Parathyroid adenoma (tissue), 2 donors: Measurements from ENCODE around the gene ADAMTS19.

Experiments
- H2AFZ ChIP-seq: fragments of 300-600 bp; sonication (generic); one replicate; pipeline ENCODE4 v1.7.0; 2017; ENCODE audit warnings: antibody characterized with exemption, mild to moderate bottlenecking
- H3K27ac ChIP-seq: fragments of 300-600 bp; sonication (generic); one replicate; pipeline ENCODE4 v1.7.0; 2017
- H3K27me3 ChIP-seq: fragments of 300-600 bp; sonication (generic); one replicate; pipeline ENCODE4 v1.7.0; 2017; ENCODE audit warnings: low read length; ENCODE audit not compliant: control insufficient read depth, insufficient read depth
- H3K36me3 ChIP-seq: fragments of 300-600 bp; sonication (generic); one replicate; pipeline ENCODE4 v1.7.0; 2017; ENCODE audit warnings: low read length; ENCODE audit not compliant: control insufficient read depth, insufficient read depth
- H3K4me1 ChIP-seq: fragments of 300-600 bp; sonication (generic); one replicate; pipeline ENCODE4 v1.7.0; 2017; ENCODE audit warnings: control low read depth
- H3K4me2 ChIP-seq: fragments of 300-600 bp; sonication (generic); one replicate; pipeline ENCODE4 v1.7.0; 2017; ENCODE audit warnings: low read length
- H3K4me3 ChIP-seq: fragments of 300-600 bp; sonication (generic); one replicate; pipeline ENCODE4 v1.7.0; 2017; ENCODE audit warnings: low read depth, low read length
- H3K79me2 ChIP-seq: fragments of 300-600 bp; sonication (generic); one replicate; pipeline ENCODE4 v1.7.0; 2017; ENCODE audit warnings: control low read depth
- H3K9ac ChIP-seq: fragments of 300-600 bp; sonication (generic); one replicate; pipeline ENCODE4 v1.7.0; 2017; ENCODE audit warnings: mild to moderate bottlenecking
- H3K9me3 ChIP-seq: fragments of 300-600 bp; sonication (generic); one replicate; pipeline ENCODE4 v1.7.0; 2017; ENCODE audit warnings: low read length; ENCODE audit not compliant: control insufficient read depth
- TF ChIP-seq, protein P1 (sequence below): fragments of 300-600 bp; sonication (generic); IDR thresholded peaks from one replicate; pipeline ENCODE4 v1.7.0; 2017; ENCODE audit warnings: antibody characterized with exemption, mild to moderate bottlenecking
- donor health status: primary hyperparathyroidism.

The ADAMTS19 gene

DNA sequence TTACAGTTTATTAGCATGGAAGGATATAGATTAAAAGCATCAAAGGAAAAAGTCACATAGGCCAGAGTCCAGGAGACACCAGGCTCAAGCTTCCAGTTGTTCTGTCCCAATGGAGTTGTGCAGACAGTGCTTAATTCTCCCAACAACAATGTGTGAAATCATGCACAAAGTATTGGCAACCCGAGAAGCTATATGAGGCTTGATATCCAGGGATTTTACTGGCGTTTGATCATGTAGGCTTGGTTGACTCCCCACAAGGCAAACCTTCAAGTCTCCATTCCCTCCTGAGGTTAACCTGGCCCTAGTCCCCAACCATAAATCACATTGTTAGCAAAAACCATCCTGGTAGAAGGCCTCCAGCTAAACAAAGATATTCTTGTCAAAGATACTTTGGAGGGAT lies 141.5 kb downstream of the ADAMTS19 start:
- H2AFZ ChIP-seq: no peak overlapping the region
- H3K79me2 ChIP-seq: no peaks in the 10 kb centered on the region
- H3K4me1 ChIP-seq: no peaks in the 10 kb centered on the region
- H3K9me3 ChIP-seq: no peaks in the 10 kb centered on the region
- no peak overlapping the region for H3K27ac ChIP-seq
- TF ChIP-seq, protein P1, sequence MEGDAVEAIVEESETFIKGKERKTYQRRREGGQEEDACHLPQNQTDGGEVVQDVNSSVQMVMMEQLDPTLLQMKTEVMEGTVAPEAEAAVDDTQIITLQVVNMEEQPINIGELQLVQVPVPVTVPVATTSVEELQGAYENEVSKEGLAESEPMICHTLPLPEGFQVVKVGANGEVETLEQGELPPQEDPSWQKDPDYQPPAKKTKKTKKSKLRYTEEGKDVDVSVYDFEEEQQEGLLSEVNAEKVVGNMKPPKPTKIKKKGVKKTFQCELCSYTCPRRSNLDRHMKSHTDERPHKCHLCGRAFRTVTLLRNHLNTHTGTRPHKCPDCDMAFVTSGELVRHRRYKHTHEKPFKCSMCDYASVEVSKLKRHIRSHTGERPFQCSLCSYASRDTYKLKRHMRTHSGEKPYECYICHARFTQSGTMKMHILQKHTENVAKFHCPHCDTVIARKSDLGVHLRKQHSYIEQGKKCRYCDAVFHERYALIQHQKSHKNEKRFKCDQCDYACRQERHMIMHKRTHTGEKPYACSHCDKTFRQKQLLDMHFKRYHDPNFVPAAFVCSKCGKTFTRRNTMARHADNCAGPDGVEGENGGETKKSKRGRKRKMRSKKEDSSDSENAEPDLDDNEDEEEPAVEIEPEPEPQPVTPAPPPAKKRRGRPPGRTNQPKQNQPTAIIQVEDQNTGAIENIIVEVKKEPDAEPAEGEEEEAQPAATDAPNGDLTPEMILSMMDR: no peak
- no peak overlapping the region for H3K9ac ChIP-seq
- H3K27me3 ChIP-seq: no peaks in the 10 kb centered on the region
- H3K36me3 ChIP-seq: no peaks in the 10 kb centered on the region
- H3K4me2 ChIP-seq: no peak overlapping the region
- H3K4me3 ChIP-seq: no peak overlapping the region

DNA sequence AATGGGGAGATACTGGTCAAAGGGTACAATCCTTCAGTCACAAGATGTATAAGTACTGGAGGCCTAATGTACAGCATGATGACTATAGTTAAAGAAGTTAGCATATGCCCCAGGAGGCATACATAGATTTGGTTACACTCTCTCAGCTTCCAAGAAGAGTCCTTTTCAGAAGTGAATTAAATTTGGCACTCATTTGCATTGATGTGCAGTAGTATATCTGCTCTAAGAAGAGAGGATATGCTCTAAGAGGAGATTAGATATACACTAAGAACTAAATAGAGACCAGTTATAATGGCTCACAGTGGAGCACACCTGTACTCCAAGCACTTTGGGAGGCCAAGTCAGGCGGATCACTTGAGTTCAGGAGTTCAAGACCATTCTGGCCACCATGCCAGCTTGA lies 148.3 kb downstream of the ADAMTS19 start:
- H2AFZ ChIP-seq: no peak overlapping the region
- TF ChIP-seq, protein P1: no peak
- H3K27me3 ChIP-seq: no peaks in the 10 kb centered on the region
- no peaks in the 10 kb centered on the region for H3K4me1 ChIP-seq
- no peaks in the 10 kb centered on the region for H3K36me3 ChIP-seq
- H3K27ac ChIP-seq: no peak overlapping the region
- no peaks in the 10 kb centered on the region for H3K79me2 ChIP-seq
- H3K9ac ChIP-seq: no peak overlapping the region
- H3K9me3 ChIP-seq: no peaks in the 10 kb centered on the region
- H3K4me2 ChIP-seq: no peak overlapping the region
- no peak overlapping the region for H3K4me3 ChIP-seq

DNA sequence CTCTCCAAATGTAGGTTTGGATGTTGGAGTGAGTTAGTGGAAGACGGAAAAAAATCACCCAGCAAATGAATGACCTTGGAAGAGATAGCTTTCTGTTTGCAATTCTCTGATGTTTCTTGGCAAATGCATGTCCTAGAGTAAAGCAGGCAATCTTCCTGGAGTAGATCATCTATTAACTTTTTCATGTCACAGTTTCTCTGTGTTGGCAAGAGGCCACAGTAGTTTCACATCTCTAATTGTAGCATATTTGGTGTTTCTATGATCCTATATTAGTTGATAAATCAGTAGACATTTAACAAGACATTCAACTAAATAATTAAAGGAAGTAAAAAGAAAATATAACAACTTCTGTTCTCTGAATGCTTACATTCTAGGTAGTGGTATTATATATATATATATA lies 149.6 kb downstream of the ADAMTS19 start:
- no peaks in the 10 kb centered on the region for H3K36me3 ChIP-seq
- H3K27me3 ChIP-seq: no peaks in the 10 kb centered on the region
- H2AFZ ChIP-seq: no peak overlapping the region
- H3K4me1 ChIP-seq: no peaks in the 10 kb centered on the region
- TF ChIP-seq, protein P1: no peak
- no peak overlapping the region for H3K4me3 ChIP-seq
- H3K4me2 ChIP-seq: no peak overlapping the region
- H3K9ac ChIP-seq: no peak overlapping the region
- H3K79me2 ChIP-seq: no peaks in the 10 kb centered on the region
- no peaks in the 10 kb centered on the region for H3K9me3 ChIP-seq
- H3K27ac ChIP-seq: no peak overlapping the region

DNA sequence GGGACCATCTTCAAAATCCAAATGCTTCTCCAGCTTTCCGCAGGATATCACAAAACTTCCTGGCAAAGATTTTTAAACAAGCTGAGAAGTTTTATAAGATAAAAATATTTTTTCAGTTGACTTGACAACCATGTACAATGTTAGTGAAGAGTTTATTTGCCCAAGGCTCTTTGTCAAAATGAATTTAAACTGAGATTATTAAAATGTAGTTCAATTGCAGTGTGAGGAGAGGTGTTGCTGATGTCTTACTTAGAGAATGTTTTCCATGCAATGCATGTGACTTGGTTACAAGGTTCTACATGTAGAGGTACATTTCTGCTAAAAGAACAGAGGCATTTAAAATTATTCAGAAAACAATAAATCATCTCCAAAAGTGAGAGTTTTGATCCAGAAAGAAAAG lies 156.4 kb downstream of the ADAMTS19 start:
- Histone ChIP-seq H2AFZ (no peak overlapping the region), H3K9ac (no peak overlapping the region), H3K36me3 (no peaks in the 10 kb centered on the region), H3K79me2 (no peaks in the 10 kb centered on the region), H3K9me3 (no peaks in the 10 kb centered on the region), H3K4me2 (no peak overlapping the region), H3K4me3 (no peak overlapping the region), H3K27me3 (no peaks in the 10 kb centered on the region), H3K4me1 (no peaks in the 10 kb centered on the region), H3K27ac (no peak overlapping the region)
- TF ChIP-seq, protein P1: no peak

DNA sequence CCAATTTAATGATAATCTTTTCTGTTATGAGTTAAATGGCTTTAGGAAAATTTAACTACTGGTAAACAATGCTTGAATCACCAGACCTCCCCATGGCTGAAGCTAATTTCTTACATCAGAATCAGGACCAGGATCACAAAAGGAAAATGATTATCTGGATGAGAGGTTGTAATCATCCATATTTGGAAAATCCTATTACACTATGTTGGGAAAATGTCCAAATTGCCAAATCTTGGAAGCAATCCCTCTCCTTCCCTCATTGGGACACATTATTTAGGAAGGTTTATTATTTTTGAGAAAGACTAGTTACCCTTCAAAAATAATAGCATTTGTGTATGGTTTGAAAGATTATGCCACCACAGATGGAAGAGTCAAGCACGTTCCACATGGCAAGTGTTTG lies 157.1 kb downstream of the ADAMTS19 start:
- Histone ChIP-seq H3K79me2 (no peaks in the 10 kb centered on the region), H3K4me2 (no peak overlapping the region), H3K4me1 (no peaks in the 10 kb centered on the region), H3K27ac (no peak overlapping the region), H2AFZ (no peak overlapping the region), H3K36me3 (no peaks in the 10 kb centered on the region), H3K9me3 (no peaks in the 10 kb centered on the region), H3K27me3 (no peaks in the 10 kb centered on the region), H3K9ac (no peak overlapping the region), H3K4me3 (no peak overlapping the region)
- TF ChIP-seq, protein P1: no peak
